HepG2 (cell line): ENCODE results near the gene ARHGEF16. TPM values are rescaled to one million over a fixed set of nuclear protein-coding genes. Genes with fewer than 3 reads are reported as not detected.
A peak's percentile ranks its signal among the peaks of the same experiment; 100 is the strongest.

Experiments used
- ATAC-seq: fragments of 200-7000 bp; cut with Tn5 transposase; 3 replicates; pipeline ENCODE4 v1.9.1; 2020; ENCODE audit warnings: mild to moderate bottlenecking, moderate library complexity
- BruUV-seq: library from RNA; stranded (reverse); fragments of 400-500 nt; replicated peaks from 2 replicates; lab custom pipeline; 2021; lab: Mats Ljungman, UMichigan
- CTCF ChIA-PET: fragments of 300-600 bp; formaldehyde crosslinking; extraction: SDS; loops from one replicate; lab custom pipeline; 2021; ENCODE audit warnings: low total read pairs, inconsistent platforms, low intra/inter-chr PET ratio; lab: Yijun Ruan, JAX
- POLR2A ChIA-PET: fragments of 350-600 bp; sonication (Branson Sonifier 250); formaldehyde crosslinking; loops from one replicate; lab custom pipeline; 2020; ENCODE audit warnings: antibody characterized with exemption, inconsistent platforms; lab: Yijun Ruan, JAX
- DNase-seq: peaks from one replicate; pipeline ENCODE4 v3.0.0-alpha.2; 2015; ENCODE audit warnings: low spot score
- FAIRE-seq: peaks from 3 replicates; lab custom pipeline; 2011; peaks lifted over from hg19 to GRCh38; lab: Jason Lieb, UNC
- H2AFZ ChIP-seq: one replicate; pipeline ENCODE4 v1.6.1; 2011; ENCODE audit warnings: low read length, inconsistent platforms
- H3K27ac ChIP-seq: fragments of 300-600 bp; 3 replicates; pipeline ENCODE4 v1.8.0; 2011; ENCODE audit warnings: mixed run types, mild to moderate bottlenecking, mixed read lengths, low read length, inconsistent platforms; ENCODE audit not compliant: insufficient read depth; ENCODE audit errors: extremely low read length
- H3K27me3 ChIP-seq, 2 experiments: fragments of 200-600 bp in 1 of 2; 2 replicates in 1 of 2; 3 replicates in 1 of 2; pipeline versions ENCODE4 v1.6.0 to v1.8.0; 2011; ENCODE audit warnings: low read length in 2 of 2, mild to moderate bottlenecking in 2 of 2, moderate library complexity in 2 of 2, inconsistent platforms in 1 of 2; ENCODE audit not compliant: insufficient read depth in 2 of 2, control insufficient read depth in 1 of 2
- H3K36me3 ChIP-seq, 2 experiments: fragments of 200-600 bp in 1 of 2; replicated peaks in 1 of 2; 2 replicates in 1 of 2; 3 replicates in 1 of 2; pipeline versions ENCODE4 v1.5.1 to v1.8.0; 2011; ENCODE audit warnings: low read length in 2 of 2, inconsistent platforms in 1 of 2; ENCODE audit not compliant: insufficient read depth in 2 of 2, control insufficient read depth in 1 of 2
- H3K4me1 ChIP-seq: 2 replicates; pipeline ENCODE4 v1.5.1; 2012; ENCODE audit warnings: low read length, inconsistent platforms; ENCODE audit not compliant: insufficient read depth
- H3K4me2 ChIP-seq: 2 replicates; pipeline ENCODE4 v1.6.0; 2011; ENCODE audit warnings: low read depth, low read length, inconsistent platforms
- H3K4me3 ChIP-seq, 3 experiments: fragments of 200-600 bp in 1 of 3; sonication (generic), shearing (Covaris generic) in 1 of 3; replicated peaks in 1 of 3; 2 replicates each; pipeline ENCODE4 v1.5.1; 2011 to 2016; ENCODE audit warnings: low read length in 3 of 3, inconsistent platforms in 2 of 3, low read depth in 2 of 3, mild to moderate bottlenecking in 2 of 3, control low read depth in 1 of 3, mixed read lengths in 1 of 3; ENCODE audit not compliant: insufficient read depth in 1 of 3
- H3K79me2 ChIP-seq: one replicate; pipeline ENCODE4 v1.6.1; 2011; ENCODE audit warnings: low read length, inconsistent platforms; ENCODE audit not compliant: insufficient read depth
- H3K9ac ChIP-seq: 2 replicates; pipeline ENCODE4 v1.6.0; 2011; ENCODE audit warnings: mild to moderate bottlenecking, low read depth, low read length, inconsistent platforms; ENCODE audit not compliant: insufficient read depth
- H3K9me3 ChIP-seq: 2 replicates; pipeline ENCODE4 v1.5.1; 2012; ENCODE audit warnings: mild to moderate bottlenecking, low read length
- H4K20me1 ChIP-seq: 2 replicates; pipeline ENCODE4 v1.6.0; 2011; ENCODE audit warnings: inconsistent platforms, mild to moderate bottlenecking, low read length, moderate library complexity; ENCODE audit not compliant: insufficient read depth
- AGO2 ChIP-seq: fragments of 200-400 bp; formaldehyde crosslinking; optimal IDR thresholded peaks from 2 replicates; pipeline ENCODE3; 2017; ENCODE audit warnings: mild to moderate bottlenecking, low read depth, low read length, moderate library complexity
- FOXK2 ChIP-seq: fragments of 450-650 bp; IDR thresholded peaks from 2 replicates; pipeline ENCODE4 v1.6.1; 2016
- HOMEZ ChIP-seq: IDR thresholded peaks from 2 replicates; pipeline ENCODE4 v1.6.1; 2016; ENCODE audit warnings: low read depth
- NFKBIZ ChIP-seq: IDR thresholded peaks from 2 replicates; pipeline ENCODE4 v1.6.1; 2018; ENCODE audit warnings: missing genetic modification reagents, missing compliant biosample characterization
- PBX3 ChIP-seq: sonication (generic); formaldehyde crosslinking; IDR thresholded peaks from 2 replicates; pipeline ENCODE4 v1.8.1; 2023; ENCODE audit warnings: missing genetic modification reagents, inconsistent platforms, borderline replicate concordance
- ZBTB49 ChIP-seq: sonication (generic); formaldehyde crosslinking; IDR thresholded peaks from 2 replicates; pipeline ENCODE4 v1.4.0; 2020; ENCODE audit warnings: missing genetic modification reagents, borderline replicate concordance
- WGBS: methylation state at CpG from one replicate; pipeline ENCODE4 v1.1.6; 2017; ENCODE audit warnings: low lambda C conversion rate; 5-methylcytosine and 5-hydroxymethylcytosine counted together
- in situ Hi-C: cut with HindIII; loops from 2 replicates; pipeline ENCODE4 v1.10.0; 2017; ENCODE audit warnings: low pct_unique_long_range_greater_than_20kb; ENCODE audit not compliant: extremely low pct_ligation_motif_present
- intact Hi-C: fragments of 100-400 bp; cut with micrococcal nuclease; formaldehyde crosslinking; loops from one replicate; pipeline ENCODE4 v1.10.0; 2022; ENCODE audit not compliant: unreplicated experiment
- polyA plus RNA-seq, 8 experiments: library from polyadenylated mRNA; depleted of rRNA in 3 of 8; stranded (reverse) in 7 of 8; unstranded in 1 of 8; fragments of >200 nt; fragmentation: Illumina TruSeq in 4 of 8; extraction: Trizol in 4 of 8; gene quantifications; 2 replicates each; pipeline versions ENCODE4 v1.2.1 to v1.2.3, GENCODE V29; 2011 to 2016; ENCODE audit warnings: low read depth in 4 of 8, missing spikeins in 1 of 8, mixed read lengths in 1 of 8; ENCODE audit not compliant: insufficient read depth in 1 of 8
- total RNA-seq, 5 experiments: library from RNA; depleted of rRNA; stranded (reverse); fragments of >200 nt; fragmentation: Illumina TruSeq; extraction: Trizol; gene quantifications; 2 replicates each; pipeline ENCODE4 v1.2.3, GENCODE V29; 2016; ENCODE audit warnings: low read depth in 1 of 5

The ARHGEF16 gene
- total and polyA plus RNA-seq, 2 of the 13 experiments (the other 11 are each of a cell fraction or from before 2014, with no cell fraction given) = 20.3 to 39.9 TPM

- no peak for TF ChIP-seq ZBTB49 (CRISPR knock-in tag)
- no peak for TF ChIP-seq NFKBIZ (CRISPR knock-in tag)
These were observed 64.3 kb downstream of the ARHGEF16 start (continued) for GRCh38 chr1:3518756-3519155.

GRCh38 chr1:3519301-3519885 lies 64.9 kb downstream of the ARHGEF16 start:
- FAIRE-seq (no peak), DNase-seq (no peak), ATAC-seq (no peak)
- Histone ChIP-seq H2AFZ (no peak overlapping the region), H3K4me2 (no peak overlapping the region), H4K20me1 (0 out of 2 replicates have a peak, but pooled peaks cover 6% of the 10 kb centered on the region), H3K36me3 (no peaks in the 10 kb centered on the region), H3K9ac (no peak overlapping the region), H3K27ac (no peak overlapping the region), H3K27me3 (peaks cover 11 to 29% of the 10 kb centered on the region in 2 experiments; a peak in 4 of 5 replicates), H3K79me2 (no peaks in the 10 kb centered on the region), H3K9me3 (no peaks in the 10 kb centered on the region), H3K4me1 (no peaks in the 10 kb centered on the region), H3K4me3 (no peak overlapping the region)
- POLR2A ChIA-PET = no interaction called here
- CTCF ChIA-PET = no interaction called here
- in situ Hi-C loops (no loop called here), intact Hi-C loops (no loop called here)
- WGBS = no CpG with 5 or more reads among the region's 27 CpGs
- TF ChIP-seq HOMEZ = no peak
- TF ChIP-seq FOXK2 = no peak
- no peak for TF ChIP-seq PBX3 (CRISPR knock-in tag)
- TF ChIP-seq AGO2 = peak; percentile 78
- no TSS peak for BruUV-seq
